ENCODE results near the gene SPATA16.
"Not testable (repeated sequence)": the region's sequence is repeated elsewhere in the genome, so short reads cannot be mapped to it uniquely, and the experiment has no call there.

SPATA16 gene

GRCh38 chr3:173021547-173022185 is 119.4 kb downstream of the SPATA16 start:
- Histone ChIP-seq H3K36me3 (replicated peaks) (no peaks in the 10 kb centered on the region), H3K27me3 (replicated peaks) (no peaks in the 10 kb centered on the region), H3K4me3 (ENCODE audit: low read depth, low read length) (no peak overlapping the region), H3K27ac (no peak overlapping the region)
- in situ Hi-C loops (cut with HindIII; ENCODE audit: low pct_ligation_motif_present, low sequenced_read_pairs) = no loop called here
- no peak for TF ChIP-seq CTCF (IDR thresholded peaks at IDR 0.05; ENCODE audit: low read depth, low read length, missing control alignments)
- no peak for DNase-seq

GRCh38 chr3:173020128-173020527 is 120.9 kb downstream of the SPATA16 start:
- H3K36me3 ChIP-seq (replicated peaks); H3K27me3 ChIP-seq (replicated peaks); DNase-seq; H3K4me3 ChIP-seq (ENCODE audit: low read depth, low read length); in situ Hi-C loops (cut with HindIII; ENCODE audit: low pct_ligation_motif_present, low sequenced_read_pairs); H3K27ac ChIP-seq: not testable (repeated sequence)

- in situ Hi-C loops (cut with HindIII; ENCODE audit: low pct_ligation_motif_present, low sequenced_read_pairs) = no loop called here
- no peak for DNase-seq
- H3K4me3 ChIP-seq (ENCODE audit: low read depth, low read length) = no peak overlapping the region
Measured at GRCh38 chr3:173019378-173019777, 121.7 kb downstream of the SPATA16 start.

GRCh38 chr3:173018758-173019157 is 122.3 kb downstream of the SPATA16 start:
- in situ Hi-C loops (cut with HindIII; ENCODE audit: low pct_ligation_motif_present, low sequenced_read_pairs) = no loop called here
- no peaks in the 10 kb centered on the region for H3K27me3 ChIP-seq (replicated peaks)
- DNase-seq = no peak
- H3K36me3 ChIP-seq (replicated peaks) = no peaks in the 10 kb centered on the region
- no peak overlapping the region for H3K4me3 ChIP-seq (ENCODE audit: low read depth, low read length)
- H3K27ac ChIP-seq = no peak overlapping the region
- TF ChIP-seq CTCF (IDR thresholded peaks at IDR 0.05; ENCODE audit: low read depth, low read length, missing control alignments) = no peak

More at GRCh38 chr3:173019378-173019777, 121.7 kb downstream of the SPATA16 start:
- Histone ChIP-seq H3K36me3 (replicated peaks) (no peaks in the 10 kb centered on the region), H3K27ac (no peak overlapping the region), H3K27me3 (replicated peaks) (no peaks in the 10 kb centered on the region)
- no peak for TF ChIP-seq CTCF (IDR thresholded peaks at IDR 0.05; ENCODE audit: low read depth, low read length, missing control alignments)

- Histone ChIP-seq H3K27me3 (replicated peaks) (no peaks in the 10 kb centered on the region), H3K36me3 (replicated peaks) (no peaks in the 10 kb centered on the region), H3K27ac (no peak overlapping the region), H3K4me3 (ENCODE audit: low read depth, low read length) (no peak overlapping the region)
- in situ Hi-C loops (cut with HindIII; ENCODE audit: low pct_ligation_motif_present, low sequenced_read_pairs) = no loop called here
- TF ChIP-seq CTCF (IDR thresholded peaks at IDR 0.05; ENCODE audit: low read depth, low read length, missing control alignments) = no peak
- DNase-seq = no peak
Measured at GRCh38 chr3:173013219-173013832, 127.7 kb downstream of the SPATA16 start.

GRCh38 chr3:173009410-173009809 is 131.6 kb downstream of the SPATA16 start:
- DNase-seq = no peak
- Histone ChIP-seq H3K36me3 (replicated peaks) (no peaks in the 10 kb centered on the region), H3K27me3 (replicated peaks) (no peaks in the 10 kb centered on the region), H3K27ac (no peak overlapping the region), H3K4me3 (ENCODE audit: low read depth, low read length) (no peak overlapping the region)
- no peak for TF ChIP-seq CTCF (IDR thresholded peaks at IDR 0.05; ENCODE audit: low read depth, low read length, missing control alignments)
- in situ Hi-C loops (cut with HindIII; ENCODE audit: low pct_ligation_motif_present, low sequenced_read_pairs) = no loop called here

Data from brain microvascular endothelial cell (primary cell).